Suprapubic skin (tissue), 3 donors: Measurements from ENCODE around the gene NTSR1.

ENCODE experiments used
- EP300 ChIP-seq: sonication (generic); formaldehyde crosslinking; IDR thresholded peaks from one replicate; pipeline ENCODE4 v1.6.1; 2017; ENCODE audit warnings: antibody characterized with exemption
- POLR2A ChIP-seq, 2 donors: fragments of 450-650 bp; IDR thresholded peaks; one replicate each; pipeline ENCODE4 v1.6.1; 2017; ENCODE audit warnings: antibody characterized with exemption in 2 of 2, mild to moderate bottlenecking in 2 of 2, moderate library complexity in 2 of 2
- TF ChIP-seq, protein P1 (sequence below), 2 donors: fragments of 200-600 bp in 1 of 2; fragments of 450-650 bp in 1 of 2; sonication (generic) in 1 of 2; IDR thresholded peaks; one replicate each; pipeline ENCODE4 v1.5.1; 2016 to 2019; ENCODE audit warnings: antibody characterized with exemption in 2 of 2, mild to moderate bottlenecking in 1 of 2, moderate library complexity in 1 of 2

DNA sequence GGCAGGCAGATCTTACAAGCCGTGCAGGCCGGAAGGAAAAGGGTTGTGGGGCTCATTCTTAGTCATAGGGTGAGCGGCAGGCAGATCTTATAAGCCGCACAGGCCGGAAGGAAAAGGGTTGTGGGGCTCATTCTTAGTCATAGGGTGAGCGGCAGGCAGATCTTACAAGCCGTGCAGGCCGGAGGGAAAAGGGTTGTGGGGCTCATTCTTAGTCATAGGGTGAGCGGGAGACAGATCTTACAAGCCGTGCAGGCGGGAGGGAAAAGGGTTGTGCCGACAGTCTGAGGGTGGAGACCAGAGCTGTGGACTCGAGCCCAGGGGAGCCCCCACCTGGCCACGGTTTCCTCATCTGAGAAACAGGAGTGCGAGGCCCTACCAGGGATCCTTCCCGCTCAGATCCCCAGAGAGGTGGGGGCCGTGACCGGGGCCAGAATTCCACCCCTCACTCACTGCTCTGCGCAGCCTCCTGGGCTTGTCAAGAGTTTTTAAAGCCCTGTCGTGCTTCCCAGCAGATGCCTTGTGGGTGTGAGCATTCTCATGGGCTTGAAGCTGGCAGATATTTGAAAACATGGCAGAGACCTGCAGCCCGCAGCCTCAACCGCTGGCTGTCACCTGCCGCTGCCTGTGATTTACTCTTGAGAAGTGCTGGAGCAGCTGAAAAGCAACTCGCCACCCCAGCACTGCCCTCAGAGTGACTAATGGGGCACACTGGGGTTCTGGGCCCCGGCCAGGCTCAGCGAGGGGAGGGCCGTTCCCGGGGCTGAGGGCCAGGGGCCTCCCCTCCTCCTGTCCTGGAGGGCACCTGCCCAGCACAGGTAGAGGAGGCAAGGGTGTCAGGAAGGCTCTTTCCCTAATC lies 31.9 kb downstream of the NTSR1 start:
- TF ChIP-seq, protein P1, sequence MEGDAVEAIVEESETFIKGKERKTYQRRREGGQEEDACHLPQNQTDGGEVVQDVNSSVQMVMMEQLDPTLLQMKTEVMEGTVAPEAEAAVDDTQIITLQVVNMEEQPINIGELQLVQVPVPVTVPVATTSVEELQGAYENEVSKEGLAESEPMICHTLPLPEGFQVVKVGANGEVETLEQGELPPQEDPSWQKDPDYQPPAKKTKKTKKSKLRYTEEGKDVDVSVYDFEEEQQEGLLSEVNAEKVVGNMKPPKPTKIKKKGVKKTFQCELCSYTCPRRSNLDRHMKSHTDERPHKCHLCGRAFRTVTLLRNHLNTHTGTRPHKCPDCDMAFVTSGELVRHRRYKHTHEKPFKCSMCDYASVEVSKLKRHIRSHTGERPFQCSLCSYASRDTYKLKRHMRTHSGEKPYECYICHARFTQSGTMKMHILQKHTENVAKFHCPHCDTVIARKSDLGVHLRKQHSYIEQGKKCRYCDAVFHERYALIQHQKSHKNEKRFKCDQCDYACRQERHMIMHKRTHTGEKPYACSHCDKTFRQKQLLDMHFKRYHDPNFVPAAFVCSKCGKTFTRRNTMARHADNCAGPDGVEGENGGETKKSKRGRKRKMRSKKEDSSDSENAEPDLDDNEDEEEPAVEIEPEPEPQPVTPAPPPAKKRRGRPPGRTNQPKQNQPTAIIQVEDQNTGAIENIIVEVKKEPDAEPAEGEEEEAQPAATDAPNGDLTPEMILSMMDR (IDR thresholded peaks at IDR 0.05) = no peak
- TF ChIP-seq EP300 (no peak), POLR2A (IDR thresholded peaks at IDR 0.05) (no peak)
